NCI-H2196 treated with DMSO at 0.1 percent for 48 hours (cell line): ENCODE results near the gene RBPJL.

Experiments used
- DNase-seq: peaks from one replicate; lab custom pipeline; 2025; ENCODE audit not compliant: unreplicated experiment; lab: John Stamatoyannopoulos, UW

Gene RBPJL

DNA sequence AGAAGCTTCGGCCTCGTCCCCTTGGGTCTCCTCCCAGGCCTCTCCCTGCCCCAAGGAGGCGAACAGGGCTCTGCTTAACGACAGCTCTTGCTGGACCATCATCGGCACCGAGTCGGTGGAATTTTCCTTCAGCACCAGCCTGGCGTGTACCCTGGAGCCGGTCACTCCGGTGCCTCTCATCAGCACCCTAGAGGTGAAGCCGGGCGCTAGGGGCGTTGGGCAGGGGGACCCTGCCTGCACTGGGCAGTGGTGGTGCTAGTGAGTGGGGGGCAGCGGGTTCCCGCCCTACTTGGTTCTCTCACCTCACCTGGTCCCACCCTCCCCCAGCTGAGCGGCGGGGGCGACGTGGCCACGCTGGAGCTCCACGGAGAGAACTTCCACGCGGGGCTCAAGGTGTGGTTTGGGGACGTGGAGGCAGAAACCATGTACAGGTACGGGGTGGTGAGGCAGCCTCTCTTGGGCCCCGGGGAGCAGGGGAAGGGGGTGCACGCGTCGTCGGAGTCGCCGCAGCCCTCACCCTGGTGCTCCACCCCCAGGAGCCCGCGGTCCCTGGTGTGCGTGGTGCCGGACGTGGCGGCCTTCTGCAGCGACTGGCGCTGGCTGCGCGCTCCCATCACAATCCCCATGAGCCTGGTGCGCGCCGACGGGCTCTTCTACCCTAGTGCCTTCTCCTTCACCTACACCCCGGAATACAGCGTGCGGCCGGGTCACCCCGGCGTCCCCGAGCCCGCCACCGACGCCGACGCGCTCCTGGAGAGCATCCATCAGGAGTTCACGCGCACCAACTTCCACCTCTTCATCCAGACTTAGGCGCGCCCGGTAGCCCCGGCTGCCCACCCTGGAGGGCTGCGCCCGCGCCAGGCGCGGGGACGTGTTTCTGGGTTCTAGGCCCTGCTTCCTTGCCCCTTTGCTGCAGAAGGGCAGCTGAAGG, 9.8 kb downstream of the RBPJL start:
- DNase-seq, result no peak

DNA sequence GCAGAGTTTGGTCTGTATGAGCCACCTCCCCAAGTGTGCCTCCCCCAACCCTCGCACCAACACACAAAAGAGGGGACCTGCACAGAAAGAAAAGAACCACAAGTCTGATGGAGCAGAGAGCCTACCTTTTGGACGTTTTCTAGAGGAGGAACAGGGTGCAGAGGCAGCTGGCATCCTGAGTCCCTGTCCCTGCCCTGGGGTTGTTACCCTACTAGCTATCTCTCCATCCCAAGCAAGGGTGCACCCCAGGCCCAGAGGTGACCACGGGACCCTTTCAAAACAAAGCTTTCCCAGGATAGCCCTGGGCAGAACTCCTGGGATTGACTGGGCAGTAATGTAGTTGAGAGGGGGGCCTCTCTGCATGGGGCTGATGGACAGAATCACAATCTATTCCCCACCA, 11.2 kb downstream of the RBPJL start:
- DNase-seq, result no peak

DNA sequence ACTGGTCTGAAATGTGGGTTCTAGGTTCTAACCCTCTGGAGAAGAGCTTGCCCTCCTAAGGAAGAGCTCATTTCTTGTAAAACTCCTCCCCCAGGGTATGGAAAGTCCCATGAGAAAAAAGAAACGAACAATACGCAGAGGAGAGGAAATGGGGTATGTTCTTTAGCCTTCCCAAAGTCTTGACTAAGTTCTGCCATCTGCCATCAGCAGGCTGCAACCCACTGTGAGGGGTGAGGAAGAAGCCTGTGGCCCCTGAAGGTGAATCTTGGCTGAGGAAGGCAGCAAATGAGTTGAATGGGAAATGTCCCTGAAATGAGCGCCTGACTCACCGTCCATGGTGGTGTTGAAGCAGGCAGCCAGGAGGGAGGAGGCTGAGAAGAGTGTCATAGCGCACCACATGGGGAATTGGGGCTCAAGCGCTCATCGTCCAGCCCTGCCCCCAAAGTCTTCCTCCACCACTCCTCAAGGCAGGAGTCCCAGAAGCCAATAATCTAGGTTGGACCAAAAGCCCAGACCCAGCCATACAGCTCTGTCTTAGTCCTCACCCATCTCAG, 11.8 kb downstream of the RBPJL start:
- DNase-seq, result no peak

DNA sequence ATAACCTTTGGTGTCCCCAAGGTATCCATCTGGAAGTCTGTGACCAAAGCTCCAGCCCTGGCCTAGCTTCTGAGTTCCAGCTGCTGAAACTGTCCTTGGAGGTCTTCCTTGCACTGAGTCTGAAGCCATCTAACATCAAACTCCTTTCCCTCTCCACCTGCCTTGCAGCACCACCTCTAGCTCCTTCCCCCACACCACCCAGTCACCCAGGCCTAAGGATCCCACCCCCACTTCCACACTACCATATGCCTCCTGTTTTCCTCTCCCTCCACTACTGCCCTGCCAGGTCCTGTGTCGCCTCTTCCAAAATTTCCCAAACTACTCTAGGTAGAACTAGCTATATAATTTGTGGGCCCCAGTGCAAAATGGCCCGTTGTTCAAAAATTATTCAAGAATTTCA, 12.3 kb downstream of the RBPJL start:
- DNase-seq, result no peak

DNA sequence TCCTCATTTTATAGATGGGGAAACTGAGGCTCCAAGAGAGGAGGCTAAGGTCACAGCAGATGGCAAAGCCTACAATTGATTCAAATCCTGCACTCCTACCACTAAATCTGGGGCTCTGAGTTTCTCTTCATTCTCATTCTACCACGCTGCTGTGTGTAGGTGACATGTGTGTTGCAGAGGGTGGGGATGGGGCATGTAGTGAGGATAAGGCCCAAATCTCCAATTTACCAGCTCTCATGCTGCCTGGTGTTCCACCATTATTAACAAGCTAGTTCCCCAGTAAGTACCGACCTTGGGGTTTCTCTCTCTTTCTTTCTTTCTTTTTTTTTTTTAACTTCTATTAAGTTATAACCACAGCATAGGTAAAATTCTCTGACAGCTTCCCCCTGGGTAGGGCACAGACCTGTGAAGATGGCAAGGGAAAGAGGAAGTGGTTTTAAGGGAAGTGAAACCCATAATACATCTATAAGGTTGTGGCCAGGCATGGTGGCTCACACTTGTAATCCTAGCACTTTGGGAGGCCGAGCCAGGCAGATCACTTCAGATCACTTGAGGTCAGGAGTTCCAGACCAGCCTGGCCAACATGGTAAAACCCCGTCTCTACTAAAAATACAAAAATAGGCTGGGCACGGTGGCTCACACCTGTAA, 14.4 kb downstream of the RBPJL start:
- DNase-seq, result no peak

DNA sequence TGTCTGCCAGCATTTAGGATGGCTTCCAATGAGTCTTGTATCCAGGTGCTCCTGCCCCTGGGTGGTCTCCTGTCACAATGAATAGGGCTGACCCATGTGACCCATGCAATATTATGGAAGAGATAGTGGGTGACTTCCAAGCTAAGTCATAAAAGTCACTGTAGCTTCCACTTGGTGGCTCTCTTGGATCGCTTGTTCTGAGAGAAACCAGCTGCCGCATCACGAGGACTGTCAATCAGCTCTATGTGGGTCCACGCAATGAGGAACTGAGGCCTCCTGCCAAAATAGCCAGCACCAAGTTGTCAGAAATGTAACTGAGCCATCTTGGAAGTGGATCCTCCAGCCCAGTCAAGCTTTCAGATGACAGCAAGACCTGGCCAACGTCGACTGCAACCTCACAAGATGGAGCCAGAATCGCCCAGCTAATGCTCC, 16.3 kb downstream of the RBPJL start:
- DNase-seq, result no peak

DNA sequence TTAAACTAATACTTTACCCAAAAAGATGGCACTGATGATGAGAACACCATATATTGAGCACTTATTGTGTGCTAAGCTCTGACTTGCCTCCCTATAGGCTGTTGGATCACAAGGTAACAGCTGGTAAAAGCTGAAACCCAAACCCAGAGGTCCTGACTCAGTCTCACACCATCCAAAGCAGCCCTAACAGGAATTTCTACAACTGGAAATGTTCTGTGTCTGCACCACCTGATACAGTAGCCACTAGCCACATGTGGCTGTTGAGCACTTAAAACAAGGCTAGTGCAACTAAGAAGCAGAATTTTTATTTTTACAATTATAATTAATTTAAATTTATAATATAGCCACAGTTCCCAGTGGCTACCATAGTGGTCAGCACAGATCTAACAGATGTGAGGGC, 17.1 kb downstream of the RBPJL start:
- DNase-seq, result no peak

DNA sequence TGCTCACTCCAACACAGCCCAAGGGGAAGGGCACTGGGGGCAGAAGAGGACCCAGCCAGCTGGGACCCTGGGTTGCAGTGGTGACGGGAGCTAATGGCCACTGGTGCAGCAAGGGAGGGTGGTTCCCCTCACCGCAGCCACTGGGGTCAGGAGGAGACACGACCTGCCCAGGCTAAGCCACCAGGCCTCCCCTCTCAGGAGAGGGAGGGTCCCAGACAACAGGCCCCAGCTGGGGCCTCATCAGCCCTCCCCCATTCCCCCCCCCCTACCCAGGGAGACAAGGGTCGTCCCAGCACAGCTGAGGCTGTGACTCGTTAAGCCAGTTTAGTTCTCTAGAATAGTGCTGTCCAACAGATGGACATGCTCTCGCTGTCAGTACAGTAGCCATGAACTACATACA, 18.7 kb downstream of the RBPJL start:
- DNase-seq, result no peak

DNA sequence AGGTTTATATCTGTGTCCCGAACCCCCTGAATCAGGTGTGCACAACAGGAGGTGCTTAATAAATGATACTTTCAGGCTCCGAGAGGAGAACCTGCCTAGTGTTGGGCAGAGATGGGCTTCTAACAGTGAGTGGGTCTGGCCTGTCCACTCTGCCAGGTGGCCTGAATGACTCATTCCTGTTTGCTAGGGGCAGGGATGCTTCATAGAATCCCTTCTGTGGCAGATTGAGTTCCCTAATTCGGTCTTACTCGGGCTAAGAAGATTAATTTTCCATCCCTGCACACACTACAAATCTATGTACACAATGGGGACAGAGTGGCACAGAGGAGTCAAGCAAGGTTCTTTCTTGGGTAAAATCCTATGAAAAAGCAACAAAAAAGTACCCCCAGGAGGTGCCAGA, 21.8 kb downstream of the RBPJL start:
- DNase-seq, result no peak

DNA sequence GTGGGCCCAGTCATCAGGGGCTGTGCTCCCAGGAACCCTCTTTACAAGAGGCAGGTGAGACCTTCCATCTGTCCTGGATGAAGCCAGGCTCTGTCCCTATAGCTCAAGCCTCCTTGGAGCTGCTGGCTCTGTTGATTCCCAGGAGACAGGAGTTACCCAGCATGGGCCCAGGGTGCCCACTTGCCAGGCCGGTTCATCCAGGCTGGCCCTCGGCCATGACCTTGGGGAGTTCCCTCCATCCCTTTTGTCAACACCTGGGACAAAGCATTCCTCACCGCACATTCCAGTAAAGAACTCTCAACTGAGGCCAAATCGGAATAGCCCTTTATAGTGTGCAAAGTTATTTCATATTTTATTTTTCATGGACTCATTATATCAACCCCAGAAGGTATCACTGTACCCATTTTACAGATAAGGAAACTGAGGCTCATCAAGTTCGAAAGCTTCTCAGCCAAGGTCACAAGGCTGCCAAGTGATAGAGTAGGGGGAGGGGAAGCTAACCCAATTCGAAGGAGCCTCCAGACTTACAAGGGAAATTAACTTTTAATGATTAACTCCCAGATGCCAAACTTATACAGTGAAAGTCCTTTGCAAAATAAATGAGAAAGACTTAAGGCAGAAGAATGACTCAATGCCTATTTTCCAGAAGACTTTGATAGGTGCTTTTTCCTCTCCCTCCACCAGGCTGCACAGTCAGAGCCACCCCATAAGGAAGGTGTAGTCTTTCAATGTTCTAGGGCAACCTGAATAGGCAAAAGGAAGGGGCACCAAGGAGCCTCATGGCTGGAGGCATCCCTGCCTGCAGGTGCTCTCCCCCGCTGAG, 23.1 kb downstream of the RBPJL start:
- no peak for DNase-seq

DNA sequence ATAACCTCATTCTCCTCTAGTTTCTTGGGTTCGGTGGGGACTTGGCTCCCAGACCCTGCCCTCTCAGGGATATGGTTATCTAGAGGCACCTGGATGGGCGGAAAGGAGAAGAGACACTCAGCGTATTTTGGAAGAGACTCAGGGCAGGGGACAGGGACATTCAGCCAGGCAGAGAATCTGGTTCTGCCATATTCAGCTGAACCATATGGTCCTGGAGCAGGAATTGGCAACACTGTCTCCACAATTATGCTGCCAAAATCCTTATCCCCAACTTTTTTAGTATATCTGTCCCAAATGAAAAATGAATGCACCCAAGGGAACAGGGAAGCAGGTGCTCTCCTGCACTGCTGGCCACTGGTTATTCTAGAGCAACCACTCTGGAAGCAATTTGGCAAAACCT, 23.8 kb downstream of the RBPJL start:
- no peak for DNase-seq

DNA sequence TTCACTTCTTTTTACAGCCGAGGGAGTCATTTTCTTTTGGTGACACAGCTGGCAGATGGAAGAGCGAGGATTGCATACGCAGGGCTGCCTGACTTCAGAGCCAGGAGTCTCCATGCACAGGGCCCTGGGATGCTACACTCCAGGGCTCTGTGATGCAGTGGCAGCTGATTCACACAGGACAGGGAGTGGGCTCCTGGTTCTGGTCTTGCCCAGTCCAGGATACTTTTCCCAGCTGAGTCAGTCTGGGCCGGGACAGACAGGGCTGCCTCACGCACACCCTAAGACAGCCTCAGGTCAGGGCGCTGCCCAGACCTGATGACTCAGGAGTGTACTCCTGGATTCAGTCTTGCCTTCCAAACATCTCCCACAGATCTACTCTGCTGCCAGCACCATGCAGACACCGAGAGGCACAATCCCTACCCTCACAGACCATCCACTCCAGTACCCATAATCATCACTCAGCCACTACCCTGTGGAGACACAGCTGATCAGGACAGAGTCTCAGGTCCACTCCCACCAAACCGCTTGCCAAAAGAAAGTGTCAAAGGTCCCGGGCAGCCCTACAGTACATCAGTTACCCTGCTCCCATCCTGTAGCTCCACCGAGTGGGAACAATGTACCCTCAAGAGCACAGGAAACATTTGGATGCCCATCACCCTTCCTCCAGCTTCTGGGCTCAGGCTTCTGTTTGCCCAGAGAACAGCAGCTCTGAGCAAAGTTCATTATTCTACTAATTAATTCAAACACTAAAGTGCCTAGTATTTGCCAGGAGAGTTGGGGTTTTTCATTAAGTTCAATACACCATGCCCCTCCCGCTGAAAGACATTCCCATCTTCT, 30.1 kb downstream of the RBPJL start:
- DNase-seq, result no peak

DNA sequence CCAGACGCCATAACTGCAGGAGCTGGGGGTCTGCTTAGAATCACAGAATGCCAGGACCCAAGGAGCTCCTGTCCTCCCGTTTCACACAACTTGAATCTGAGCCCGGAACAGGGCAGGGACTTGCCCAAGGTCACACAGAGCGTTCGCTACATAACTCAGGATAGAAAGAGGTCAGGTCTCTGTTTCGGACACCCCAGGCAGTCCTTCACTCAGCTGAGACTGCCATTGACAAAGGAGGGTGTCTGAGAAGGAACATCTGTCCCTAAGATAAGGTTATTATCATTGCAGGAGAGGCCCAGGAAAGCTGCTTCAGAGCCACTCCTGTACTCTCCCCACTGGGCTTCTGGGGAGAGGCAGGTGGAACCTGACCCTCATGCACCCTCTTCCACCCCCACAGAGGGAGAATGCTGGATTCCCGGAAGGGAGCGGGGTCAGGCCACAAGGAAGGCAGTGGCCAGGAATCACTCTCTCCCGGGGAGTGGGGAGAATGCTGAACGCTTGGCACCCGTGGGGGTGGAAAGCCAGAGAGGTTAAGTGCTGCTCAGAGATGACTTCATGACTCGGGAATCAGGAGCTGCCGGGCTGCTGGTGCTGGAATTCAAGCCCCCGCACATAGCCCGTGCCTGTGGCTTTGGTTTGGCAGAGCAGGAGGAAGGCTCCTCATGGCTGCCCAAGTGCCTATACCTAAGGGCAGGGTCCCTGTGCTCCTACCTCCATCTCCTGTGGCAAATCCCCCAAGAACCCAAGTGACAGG, 30.9 kb downstream of the RBPJL start:
- no peak for DNase-seq

DNA sequence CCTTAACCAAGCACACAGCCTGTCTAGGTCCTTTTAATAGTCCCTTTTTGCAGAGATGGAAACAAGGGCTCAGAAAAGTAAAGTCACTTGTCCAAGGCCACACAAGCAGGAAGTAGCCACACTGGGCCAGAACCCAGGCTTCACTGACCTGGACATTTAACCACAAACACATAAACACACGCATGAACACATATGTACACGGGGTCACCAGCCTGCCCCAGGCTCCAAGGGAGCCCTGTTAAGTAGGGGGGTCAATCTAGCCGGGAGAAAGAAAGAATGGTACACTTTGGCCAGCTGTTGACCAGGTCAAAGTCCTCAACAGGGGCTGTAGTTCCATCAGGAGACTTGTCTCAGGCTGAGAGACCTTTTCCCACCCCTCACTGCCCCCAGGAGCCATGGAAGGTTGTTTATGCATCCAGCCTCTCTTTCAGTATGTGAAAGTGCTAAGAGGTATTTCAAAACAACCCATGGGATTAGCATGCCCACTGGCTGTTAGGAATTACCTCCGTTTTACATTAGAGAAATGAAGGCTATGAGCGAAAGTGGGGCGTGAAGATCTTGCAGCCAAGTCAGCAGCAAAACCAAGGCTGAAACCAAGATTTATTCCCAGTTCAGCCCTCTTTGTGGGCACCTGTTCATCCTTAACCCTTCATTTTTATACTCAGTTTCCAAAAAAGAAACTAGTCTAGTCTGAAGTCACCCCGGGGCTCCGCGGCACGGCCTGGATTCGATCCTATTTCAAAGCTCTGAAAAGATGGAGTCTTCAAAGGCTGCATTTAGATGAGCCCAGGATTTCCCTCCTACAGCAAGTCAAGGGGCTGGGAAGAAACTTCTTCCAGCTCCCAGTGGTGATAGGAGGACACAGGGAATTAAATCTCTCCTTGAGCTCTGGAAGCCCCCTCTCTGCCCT, 31.7 kb downstream of the RBPJL start:
- no peak for DNase-seq

DNA sequence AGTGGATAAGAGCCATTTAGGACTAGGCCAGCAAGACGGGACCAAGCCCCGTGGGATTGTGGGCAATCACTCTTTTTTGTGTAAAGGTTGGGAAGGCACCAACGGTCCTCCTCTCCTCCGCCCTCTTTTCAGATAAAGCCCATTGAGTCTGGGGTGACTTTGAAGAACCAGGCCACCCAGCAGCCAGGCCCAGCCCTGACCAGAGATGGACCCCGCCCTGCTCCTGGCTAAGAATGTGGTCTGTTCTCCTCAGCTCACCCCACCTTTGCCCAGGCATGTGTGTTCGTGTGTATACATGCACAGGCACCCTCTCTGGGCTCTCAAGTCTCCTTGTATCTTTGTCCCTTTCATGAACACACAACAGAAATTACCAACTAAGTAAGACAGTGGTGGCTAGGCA, 32.4 kb downstream of the RBPJL start:
- DNase-seq, result no peak

DNA sequence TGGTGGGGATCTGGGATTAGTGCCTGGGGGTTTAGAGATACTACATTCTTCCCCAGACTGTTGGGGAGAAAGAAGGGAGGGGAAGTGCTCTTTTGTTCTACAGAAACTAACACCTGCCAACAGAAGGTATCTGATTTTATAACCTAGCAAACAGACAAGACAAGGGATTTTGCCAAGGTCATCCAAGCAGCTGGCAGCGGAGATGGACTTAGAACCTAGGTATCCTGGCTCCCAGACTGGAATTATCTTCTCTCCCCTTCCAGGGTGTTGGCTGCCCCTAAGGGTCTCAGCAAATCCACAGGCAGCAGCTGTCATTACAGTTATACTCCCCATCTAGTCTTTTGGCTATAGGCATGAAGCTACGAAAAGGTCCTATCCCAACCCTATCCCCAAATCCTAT, 33.2 kb downstream of the RBPJL start:
- peak; percentile 47 for DNase-seq

DNA sequence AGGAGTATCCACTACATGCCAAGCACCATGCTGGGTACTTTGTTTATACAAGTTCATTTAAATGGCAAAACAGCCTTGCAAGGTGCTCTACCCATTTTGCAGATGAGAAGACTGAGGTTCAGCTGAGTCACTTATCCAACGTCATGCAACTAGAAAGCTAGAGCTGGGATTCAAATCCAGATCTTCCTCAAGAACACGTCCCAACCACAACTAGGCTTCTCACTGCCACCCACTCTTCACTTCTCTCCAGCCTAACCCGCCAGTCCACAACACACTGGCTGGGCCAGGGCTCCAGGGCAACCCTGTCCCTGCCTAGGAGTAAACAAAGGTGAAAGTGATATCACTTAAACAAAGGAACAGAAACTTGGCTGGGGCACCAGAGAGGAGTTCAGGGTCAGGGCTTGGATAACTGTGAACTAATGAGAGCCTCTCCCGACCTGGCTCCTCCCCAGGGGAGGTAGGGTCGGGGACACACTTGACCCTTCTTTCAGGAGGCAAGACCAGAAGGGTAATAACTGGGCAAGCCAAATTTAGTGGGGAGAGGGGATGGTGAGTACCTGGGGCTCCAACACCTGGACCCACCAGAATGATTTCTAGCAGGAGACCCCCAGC, 33.7 kb downstream of the RBPJL start:
- peak; percentile 86 for DNase-seq

DNA sequence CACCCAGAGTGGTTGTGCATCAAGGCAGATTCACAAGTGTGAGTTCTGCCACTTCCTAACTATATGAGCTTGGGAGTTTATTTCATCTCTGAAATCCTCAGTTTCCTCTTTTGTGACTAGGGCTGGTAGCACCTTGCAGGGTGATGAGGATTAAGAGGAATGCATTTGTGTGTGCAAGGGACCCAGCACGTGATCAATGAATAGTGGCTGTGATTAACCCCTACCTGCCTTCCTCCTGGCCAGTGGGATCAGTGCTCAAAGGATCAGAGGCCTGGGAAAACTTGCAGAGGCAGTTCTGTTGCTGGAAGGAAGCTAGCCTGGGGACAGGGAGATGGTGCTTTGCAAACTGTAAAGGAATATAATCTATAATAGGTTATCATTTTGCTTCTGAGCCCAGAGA, 34.3 kb downstream of the RBPJL start:
- no peak for DNase-seq
